Muscle of leg (tissue), 11 donors: ENCODE measurements around the gene PRRC2B. TPM values are rescaled to one million over a fixed set of nuclear protein-coding genes. Genes with fewer than 3 reads are reported as not detected.
A peak's percentile ranks its signal among the peaks of the same experiment; 100 is the strongest.

ENCODE experiments used
- DNase-seq: peaks from one replicate; pipeline ENCODE4 v3.0.0; 2013
- H3K27ac ChIP-seq: one replicate; pipeline ENCODE4 v1.5.1; 2013; ENCODE audit warnings: mild to moderate bottlenecking, low read length, control low read depth
- H3K27me3 ChIP-seq: one replicate; pipeline ENCODE4 v1.6.1; 2013; ENCODE audit warnings: low read length; ENCODE audit not compliant: control insufficient read depth, insufficient read depth
- H3K36me3 ChIP-seq: one replicate; pipeline ENCODE4 v1.6.1; 2013; ENCODE audit warnings: low read length; ENCODE audit not compliant: control insufficient read depth, insufficient read depth
- H3K4me1 ChIP-seq: one replicate; pipeline ENCODE4 v1.6.1; 2013; ENCODE audit warnings: low read length; ENCODE audit not compliant: control insufficient read depth, insufficient read depth
- H3K4me3 ChIP-seq: one replicate; pipeline ENCODE4 v1.5.1; 2013; ENCODE audit warnings: low read length, control low read depth
- H3K9me3 ChIP-seq: replicated peaks from 2 replicates; pipeline ENCODE4 v1.6.1; 2013; ENCODE audit warnings: low read depth, low read length; ENCODE audit not compliant: control insufficient read depth
- WGBS: methylation state at CpG from one replicate; pipeline ENCODE4 v1.1.5; 2013; ENCODE audit warnings: missing lambda C conversion rate; ENCODE audit not compliant: insufficient coverage; 5-methylcytosine and 5-hydroxymethylcytosine counted together
- polyA plus RNA-seq, 8 donors: library from polyadenylated mRNA; unstranded; fragments of 120-200 nt; gene quantifications; one replicate each; pipeline versions ENCODE4 v1.2.1 to v1.2.3, GENCODE V29; 2013; ENCODE audit warnings: inconsistent platforms in 1 of 8, low replicate concordance in 1 of 8; ENCODE audit not compliant: insufficient read length in 8 of 8, insufficient read depth in 1 of 8
- total RNA-seq: library from RNA; stranded (reverse); fragments of 120-200 nt; gene quantifications from one replicate; pipeline ENCODE4 v1.2.4, GENCODE V29; 2013

Gene PRRC2B
- total and polyA plus RNA-seq, 9 donors = 64.9 to 181 (median 148) TPM

DNA sequence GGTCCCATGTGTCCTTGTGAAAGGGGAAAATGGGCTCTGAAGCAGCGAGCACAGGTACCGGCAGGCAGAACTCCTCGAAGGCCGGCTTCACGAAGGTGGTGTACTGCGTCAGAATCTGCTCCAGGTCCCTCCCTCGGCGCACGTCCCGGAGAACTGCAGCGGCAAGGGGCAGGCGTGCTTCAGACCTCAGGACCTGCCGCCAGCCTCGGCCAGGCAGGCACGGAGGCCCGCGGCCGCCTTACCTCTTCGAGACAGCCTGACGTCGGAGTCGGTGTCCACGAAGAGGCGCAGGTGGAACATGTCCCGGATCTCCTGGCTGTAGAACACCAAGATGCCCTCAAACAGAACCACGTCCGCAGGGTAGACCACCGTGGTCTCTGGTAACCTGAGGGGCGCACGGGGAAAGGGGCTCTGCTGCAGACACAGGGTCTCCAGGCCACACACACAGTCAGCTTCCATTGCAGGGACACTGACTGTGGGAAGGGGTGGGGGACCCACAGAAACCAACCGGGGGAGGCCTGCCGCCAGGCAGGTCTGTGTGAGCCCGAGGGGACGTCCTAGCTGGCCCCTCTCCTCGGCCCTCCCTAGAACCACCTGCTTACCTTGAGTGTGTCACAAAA lies 135.1 kb downstream of the PRRC2B start:
- Histone ChIP-seq H3K4me3 (no peak overlapping the region), H3K36me3 (peaks cover 54% of the 10 kb centered on the region), H3K27ac (no peak overlapping the region), H3K4me1 (peaks cover 16% of the 10 kb centered on the region), H3K27me3 (no peaks in the 10 kb centered on the region), H3K9me3 (no peaks in the 10 kb centered on the region)
- no peak for DNase-seq
- 95% methylated on average over 32 of the region's 35 CpGs for WGBS

DNA sequence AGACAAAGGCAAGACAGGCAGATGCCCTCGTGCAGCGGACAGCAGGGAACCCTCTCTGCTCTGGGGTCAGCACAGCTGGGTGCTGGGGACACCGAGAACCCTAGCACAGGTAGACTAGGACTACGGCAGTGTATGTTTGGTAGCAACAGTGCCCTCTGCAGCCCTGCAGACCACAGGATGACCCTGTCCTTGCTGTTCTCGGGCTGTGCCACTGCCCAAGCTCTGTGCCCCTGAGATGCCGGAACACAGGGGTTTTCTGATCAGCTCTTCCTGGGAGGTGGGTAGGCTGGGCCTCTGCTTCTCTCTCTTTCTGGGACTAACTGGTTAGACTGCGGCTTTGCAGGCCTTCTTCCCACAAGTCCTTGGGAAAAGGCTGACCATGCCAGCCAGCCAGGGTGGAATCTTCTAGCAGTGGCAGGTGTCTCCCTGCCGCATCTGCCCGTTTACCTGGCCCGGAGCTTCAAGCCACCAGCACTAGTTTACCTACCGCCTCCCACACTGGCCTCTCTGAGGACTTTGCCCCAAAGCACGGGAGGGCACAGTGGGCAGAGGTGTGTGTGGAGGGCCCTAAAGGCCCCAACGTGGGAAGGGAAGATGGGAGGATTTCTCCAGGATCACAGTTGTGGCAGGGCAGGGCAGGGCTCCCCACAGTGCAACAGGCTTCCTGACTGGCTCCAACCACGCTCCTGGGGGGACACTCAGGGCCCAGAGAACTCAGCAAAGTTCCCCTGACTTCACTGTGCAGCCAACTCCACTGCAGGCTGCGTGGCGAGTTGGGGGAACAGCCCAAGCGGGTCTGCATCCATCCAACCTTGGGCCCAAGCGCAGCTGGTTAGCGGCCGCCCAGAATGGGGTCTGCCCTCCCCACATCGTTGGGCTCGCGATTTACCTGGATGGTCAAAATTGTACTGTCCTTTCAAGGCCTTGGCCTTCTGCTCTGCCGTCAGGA lies 136.0 kb downstream of the PRRC2B start:
- Histone ChIP-seq H3K36me3 (peaks cover 46% of the 10 kb centered on the region), H3K27ac (no peak overlapping the region), H3K4me3 (peak overlapping the region; percentile 67), H3K27me3 (no peaks in the 10 kb centered on the region), H3K4me1 (peaks cover 16% of the 10 kb centered on the region), H3K9me3 (no peaks in the 10 kb centered on the region)
- no peak for DNase-seq
- 50% methylated on average over 20 of the region's 24 CpGs for WGBS

DNA sequence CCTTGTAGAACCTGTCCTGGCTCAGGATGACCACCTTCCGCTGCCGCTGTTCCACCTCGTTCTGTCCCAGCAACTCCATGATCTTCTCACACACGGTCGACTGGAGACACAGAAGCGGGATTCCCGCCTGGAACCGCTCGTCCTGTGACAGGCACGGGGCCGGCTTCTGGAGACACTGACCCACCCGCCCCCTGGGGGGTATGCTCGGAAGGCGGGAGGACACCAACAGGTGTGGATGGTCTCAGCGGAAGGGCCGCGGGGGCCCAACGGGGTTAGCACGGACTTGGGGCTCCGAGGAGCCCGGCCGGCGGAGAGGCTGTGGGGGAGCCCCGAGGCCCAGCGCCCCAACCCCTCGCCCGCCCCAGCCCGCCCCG lies 136.6 kb downstream of the PRRC2B start:
- Histone ChIP-seq H3K36me3 (peaks cover 41% of the 10 kb centered on the region), H3K27me3 (no peaks in the 10 kb centered on the region), H3K27ac (no peak overlapping the region), H3K9me3 (no peaks in the 10 kb centered on the region), H3K4me1 (peaks cover 16% of the 10 kb centered on the region), H3K4me3 (peak overlapping the region; percentile 67)
- WGBS = 2% methylated on average over 18 of the region's 29 CpGs
- peak; percentile 40 for DNase-seq

DNA sequence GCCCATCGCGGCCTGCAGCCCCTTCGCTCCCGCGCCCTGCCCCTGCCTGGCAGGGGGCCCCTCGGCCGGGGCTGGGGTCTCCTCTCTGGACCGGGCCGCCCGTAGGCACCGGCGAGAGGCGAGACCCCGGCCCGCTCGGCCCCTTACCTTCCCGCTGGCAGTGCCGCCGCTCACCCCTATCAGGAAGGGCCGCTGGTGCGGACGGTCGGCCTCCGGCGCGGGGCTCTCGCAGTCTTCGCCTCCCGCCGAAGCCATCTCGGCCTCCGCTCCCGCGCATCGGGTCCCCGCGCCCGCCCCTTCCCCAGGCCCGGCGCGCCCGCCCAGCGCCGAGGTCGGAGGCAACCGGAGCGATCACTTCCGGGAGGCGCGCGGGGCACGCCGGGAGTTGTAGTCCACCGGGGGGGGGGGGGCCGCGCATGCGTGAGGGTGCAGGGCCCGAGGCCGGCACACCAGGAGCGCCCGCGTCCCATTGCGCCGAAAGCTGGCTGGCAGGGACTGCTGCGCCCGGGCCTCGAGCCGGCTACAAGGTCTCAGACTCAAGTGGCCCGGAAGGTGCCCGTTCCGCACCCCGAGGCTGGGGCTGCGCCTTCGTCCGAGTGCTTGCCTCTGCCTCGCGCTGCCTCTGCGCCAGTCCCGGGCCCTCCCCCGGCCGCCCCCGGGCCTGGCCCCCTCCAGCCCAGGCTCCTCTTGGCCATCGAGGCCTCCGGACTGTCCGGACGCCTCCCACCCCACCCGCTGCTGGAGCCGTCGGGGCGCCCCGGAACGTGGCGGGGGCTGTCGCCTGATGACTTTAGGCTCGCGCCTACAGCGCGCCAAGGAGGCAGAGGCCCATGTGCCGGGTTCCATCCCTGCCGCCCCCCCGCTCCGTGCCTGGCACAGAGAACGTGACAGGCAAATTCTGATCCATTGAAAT lies 137.3 kb downstream of the PRRC2B start, which contains the start of gene UCK1:
UCK1 (minus strand) TSS at position 344 of the 913 bp plus-strand sequence; CDS start at position 255, 89 bp downstream.
- Histone ChIP-seq H3K27ac (no peak within 1 kb of the TSS), H3K9me3 (no peaks in the 10 kb centered on the region), H3K27me3 (peaks cover 3% of the 10 kb centered on the region), H3K36me3 (peaks cover 37% of the 10 kb centered on the region), H3K4me1 (peaks cover 13% of the 10 kb centered on the region), H3K4me3 (peak within 1 kb of the TSS; percentile 67)
- WGBS = 5% methylated on average over 102 of the region's 103 CpGs
- DNase-seq = peak; percentile 92

DNA sequence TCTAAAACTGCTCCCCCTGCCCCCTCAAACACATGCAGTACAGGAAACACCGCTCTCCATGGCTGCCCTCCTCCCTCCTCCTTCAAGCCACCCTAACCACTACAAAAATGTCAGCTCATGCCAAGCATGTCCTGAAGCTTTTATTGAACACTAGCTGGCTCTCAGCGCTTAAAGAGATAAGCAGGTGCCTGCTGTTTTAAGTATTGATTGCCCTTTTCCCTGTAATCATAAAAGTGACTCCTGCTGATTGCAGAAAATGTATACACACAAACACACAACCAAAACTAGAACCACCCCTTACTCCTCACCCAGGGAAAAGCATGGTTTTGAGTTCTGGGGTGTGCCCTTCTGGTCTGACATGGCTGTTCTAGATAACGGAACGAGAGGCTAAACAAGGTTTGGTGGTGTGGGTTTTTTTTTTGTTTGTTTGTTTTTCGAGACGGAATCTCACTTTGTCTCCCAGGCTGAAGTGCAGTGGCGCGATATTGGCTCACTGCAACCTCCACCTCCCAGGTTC lies 140.9 kb downstream of the PRRC2B start:
- Histone ChIP-seq H3K27me3 (peaks cover 4% of the 10 kb centered on the region), H3K27ac (no peak overlapping the region), H3K36me3 (peaks cover 5% of the 10 kb centered on the region), H3K9me3 (no peaks in the 10 kb centered on the region), H3K4me3 (no peak overlapping the region), H3K4me1 (peaks cover 11% of the 10 kb centered on the region)
- 25% methylated on average over 1 of the region's 8 CpGs for WGBS
- DNase-seq = no peak

DNA sequence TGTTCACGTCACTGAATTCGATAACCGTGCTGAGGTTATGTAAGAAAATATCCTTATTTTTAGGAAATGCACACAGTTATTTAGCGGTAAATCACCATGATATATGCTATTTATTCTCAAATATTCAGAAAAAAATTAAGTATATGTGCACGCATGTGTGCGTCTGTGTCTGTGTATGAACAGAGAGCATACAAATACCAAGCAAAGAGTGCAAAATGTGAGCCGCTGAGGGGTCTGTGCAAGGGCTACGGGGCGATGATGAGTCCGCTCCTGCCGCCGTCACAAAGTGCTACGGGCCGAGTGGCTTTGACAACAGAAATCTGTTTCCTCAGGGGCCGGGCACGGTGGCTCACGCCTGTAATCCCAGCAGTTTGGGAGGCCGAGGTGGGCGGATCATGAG lies 144.1 kb downstream of the PRRC2B start:
- DNase-seq = no peak
- H3K36me3 ChIP-seq = no peaks in the 10 kb centered on the region
- H3K4me3 ChIP-seq = no peak overlapping the region
- H3K27ac ChIP-seq = no peak overlapping the region
- peaks cover 6% of the 10 kb centered on the region for H3K27me3 ChIP-seq
- 94% methylated on average over 13 of the region's 19 CpGs for WGBS
- H3K9me3 ChIP-seq = peaks cover 4% of the 10 kb centered on the region
- no peaks in the 10 kb centered on the region for H3K4me1 ChIP-seq

DNA sequence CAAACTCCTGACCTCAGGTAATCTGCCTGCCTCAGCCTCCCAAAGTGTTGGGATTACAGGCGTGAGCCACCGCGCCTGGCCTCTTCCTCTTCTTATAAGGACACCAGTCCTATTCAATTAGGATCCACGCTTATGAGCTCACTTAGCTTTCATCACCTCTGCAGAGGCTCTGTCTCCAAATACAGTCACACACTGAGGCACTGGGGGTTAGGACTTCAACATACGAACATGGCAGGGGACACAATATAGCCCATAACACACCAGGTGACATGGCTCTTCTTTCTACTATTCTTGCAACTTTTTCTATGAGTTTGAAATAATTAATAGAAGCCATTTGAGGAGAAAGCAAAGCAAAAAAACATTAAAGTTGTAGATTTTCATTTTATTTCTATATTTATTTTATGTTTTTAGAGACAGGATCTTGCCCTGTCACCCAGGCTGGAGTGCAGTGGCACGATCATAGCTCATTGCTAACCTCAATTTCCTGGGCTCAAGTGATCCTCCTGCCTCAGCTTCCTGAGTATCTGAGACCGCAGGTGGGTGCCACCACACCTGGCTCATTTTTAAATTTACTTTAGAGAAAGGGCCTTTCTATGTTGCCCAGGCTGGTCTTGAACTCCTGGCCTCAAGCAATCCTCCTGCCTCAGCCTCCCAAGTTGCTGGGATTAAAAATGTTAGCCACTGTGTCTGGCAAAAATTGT lies 145.5 kb downstream of the PRRC2B start:
- Histone ChIP-seq H3K27me3 (peaks cover 17% of the 10 kb centered on the region), H3K27ac (no peak overlapping the region), H3K36me3 (no peaks in the 10 kb centered on the region), H3K4me3 (no peak overlapping the region), H3K4me1 (no peaks in the 10 kb centered on the region), H3K9me3 (peaks cover 18% of the 10 kb centered on the region)
- WGBS = 82% methylated on average over 2 of the region's 7 CpGs
- no peak for DNase-seq

DNA sequence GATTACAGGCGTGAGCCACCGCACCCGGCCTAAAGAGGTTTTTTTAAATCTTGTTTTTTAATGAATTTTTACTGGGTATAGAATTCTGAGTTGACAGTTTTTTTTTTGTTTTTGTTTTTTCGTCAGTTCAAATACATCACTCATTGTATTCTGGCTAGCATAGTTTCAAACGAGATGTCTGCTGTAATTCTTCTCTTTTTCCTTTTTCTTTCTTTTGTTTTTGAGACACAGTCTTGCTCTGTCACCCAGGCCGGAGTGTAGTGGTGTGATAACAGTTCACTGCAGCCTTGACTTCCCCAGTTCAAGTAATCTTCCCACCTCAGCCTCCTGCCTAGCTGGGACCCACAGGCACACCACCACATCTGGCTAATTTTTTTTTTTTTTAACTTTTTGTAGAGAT lies 149.3 kb downstream of the PRRC2B start:
- Histone ChIP-seq H3K27me3 (peaks cover 47% of the 10 kb centered on the region), H3K4me1 (peaks cover 17% of the 10 kb centered on the region)

DNA sequence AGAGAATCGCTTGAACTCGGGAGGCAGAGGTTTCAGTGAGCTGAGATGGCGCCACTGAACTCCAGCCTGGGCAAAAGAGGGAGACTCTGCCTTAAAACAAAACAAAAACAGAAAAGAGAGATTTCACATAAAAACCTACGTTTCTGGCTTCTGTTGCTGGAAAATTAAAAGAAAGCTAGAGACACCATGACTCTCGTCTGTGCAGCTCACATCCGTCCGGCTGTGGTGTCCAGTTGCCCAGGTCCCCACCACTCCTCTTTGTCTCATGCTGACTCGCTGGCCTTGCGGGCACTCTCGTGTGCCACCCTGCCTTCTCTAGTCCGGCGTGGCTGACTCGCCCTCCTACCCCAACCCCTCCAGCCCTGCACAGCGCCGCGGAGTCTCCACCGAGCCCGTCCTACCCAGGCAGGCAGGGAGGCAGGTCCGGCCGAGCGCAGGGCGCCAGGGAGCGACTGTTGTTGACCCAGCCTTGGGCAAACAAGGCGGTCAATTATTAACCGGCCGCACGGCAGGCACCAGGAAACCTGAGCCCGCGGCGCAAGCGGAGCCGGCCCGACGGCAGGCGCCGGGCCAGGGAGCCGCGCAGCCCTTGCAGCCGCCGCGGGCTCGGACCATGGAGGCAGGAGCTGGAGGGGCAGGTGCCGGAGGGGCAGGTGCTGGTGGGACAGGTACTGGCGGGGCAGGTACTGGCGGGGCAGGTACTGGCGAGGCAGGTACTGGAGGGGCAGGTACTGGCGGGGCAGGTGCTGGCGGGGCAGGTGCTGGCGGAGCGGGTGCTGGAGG lies 151.3 kb downstream of the PRRC2B start, which contains the start of gene PRRT1B:
PRRT1B (plus strand) TSS at position 521 of the 783 bp plus-strand sequence; CDS start at position 614, 93 bp downstream.
- 12% methylated on average over 42 of the region's 50 CpGs for WGBS
- H3K36me3 ChIP-seq = no peaks in the 10 kb centered on the region
- peaks cover 20% of the 10 kb centered on the region for H3K9me3 ChIP-seq
- H3K4me3 ChIP-seq = no peak within 1 kb of the TSS
- H3K4me1 ChIP-seq = peaks cover 17% of the 10 kb centered on the region
- peaks cover 57% of the 10 kb centered on the region for H3K27me3 ChIP-seq
- no peak for DNase-seq
- no peak within 1 kb of the TSS for H3K27ac ChIP-seq

More for the DNA sequence above, 149.3 kb downstream of the PRRC2B start:
- Histone ChIP-seq H3K36me3 (no peaks in the 10 kb centered on the region), H3K27ac (no peak overlapping the region), H3K4me3 (no peak overlapping the region), H3K9me3 (peaks cover 20% of the 10 kb centered on the region)
- no CpG with 5 or more reads among the region's 6 CpGs for WGBS
- DNase-seq = no peak
